SU-DHL-6 (cell line): ENCODE results near the gene CASK.

Experiments
- H2AFZ ChIP-seq: fragments of 200-600 bp; sonication (generic); 2 replicates; pipeline ENCODE4 v1.6.1; 2014; ENCODE audit warnings: low read depth, mild to moderate bottlenecking, moderate library complexity, mixed read lengths, antibody characterized with exemption, low read length; ENCODE audit not compliant: severe bottlenecking
- H3F3A ChIP-seq: fragments of 200-600 bp; shearing (Covaris generic); 2 replicates; pipeline ENCODE4 v1.6.0; 2016; ENCODE audit warnings: antibody characterized with exemption, mild to moderate bottlenecking; ENCODE audit not compliant: insufficient read depth
- H3K27ac ChIP-seq: fragments of 200-600 bp; sonication (generic); 2 replicates; pipeline ENCODE4 v1.5.1; 2016; ENCODE audit warnings: low read depth, mild to moderate bottlenecking, low read length, moderate library complexity, mixed read lengths
- H3K27me3 ChIP-seq: fragments of 200-600 bp; sonication (generic), shearing (Covaris generic); 2 replicates; pipeline ENCODE4 v1.6.0; 2014; ENCODE audit warnings: mild to moderate bottlenecking, low read length
- H3K36me3 ChIP-seq: fragments of 200-600 bp; sonication (generic); 2 replicates; pipeline ENCODE4 v1.6.1; 2014; ENCODE audit warnings: mild to moderate bottlenecking, low read length, mixed read lengths
- H3K4me2 ChIP-seq: fragments of 300-600, 200-600 bp; shearing (Covaris generic), sonication (generic); 2 replicates; pipeline ENCODE4 v1.6.0; 2014; ENCODE audit warnings: low read length, low read depth, mild to moderate bottlenecking; ENCODE audit not compliant: poor library complexity, severe bottlenecking
- H3K4me3 ChIP-seq: fragments of 200-600 bp; sonication (generic); 2 replicates; pipeline ENCODE4 v1.5.1; 2014; ENCODE audit warnings: antibody characterized with exemption, low read length, mild to moderate bottlenecking, mixed read lengths; ENCODE audit not compliant: insufficient read depth, poor library complexity, severe bottlenecking
- H3K79me2 ChIP-seq: fragments of 200-600 bp; sonication (generic); 2 replicates; pipeline ENCODE4 v1.6.1; 2014; ENCODE audit warnings: mild to moderate bottlenecking, low read length, moderate library complexity; ENCODE audit not compliant: insufficient read depth
- H3K9ac ChIP-seq: fragments of 200-600 bp; sonication (generic); 2 replicates; pipeline ENCODE4 v1.7.0; 2014; ENCODE audit warnings: mild to moderate bottlenecking, low read length
- H3K9me2 ChIP-seq: fragments of 200-600 bp; sonication (generic); replicated peaks from 2 replicates; pipeline ENCODE4 v1.6.1; 2014; ENCODE audit warnings: low read length; ENCODE audit not compliant: insufficient read depth
- H3K9me3 ChIP-seq: fragments of 200-600 bp; sonication (generic); 2 replicates; pipeline ENCODE4 v1.6.1; 2014; ENCODE audit warnings: low read length, mixed read lengths; ENCODE audit not compliant: insufficient read depth
- H4K20me1 ChIP-seq: fragments of 200-600 bp; sonication (generic); 2 replicates; pipeline ENCODE4 v1.6.1; 2014; ENCODE audit warnings: low read depth, mild to moderate bottlenecking, antibody characterized with exemption, low read length, moderate library complexity, mixed read lengths
- EZH2phosphoT487 ChIP-seq: fragments of 200-600 bp; sonication (generic), shearing (Covaris generic); conservative IDR thresholded peaks from 2 replicates; pipeline ENCODE4 v1.6.1; 2018; ENCODE audit warnings: mild to moderate bottlenecking, antibody characterized with exemption, low read length, moderate library complexity, mixed read lengths
- TF ChIP-seq, protein P1 (sequence below): fragments of 200-600 bp; sonication (generic); IDR thresholded peaks from one replicate; pipeline ENCODE4 v1.5.1; 2017; ENCODE audit warnings: antibody characterized with exemption, mild to moderate bottlenecking, low read length, moderate library complexity; ENCODE audit not compliant: insufficient read depth, poor library complexity, severe bottlenecking

Gene CASK

DNA sequence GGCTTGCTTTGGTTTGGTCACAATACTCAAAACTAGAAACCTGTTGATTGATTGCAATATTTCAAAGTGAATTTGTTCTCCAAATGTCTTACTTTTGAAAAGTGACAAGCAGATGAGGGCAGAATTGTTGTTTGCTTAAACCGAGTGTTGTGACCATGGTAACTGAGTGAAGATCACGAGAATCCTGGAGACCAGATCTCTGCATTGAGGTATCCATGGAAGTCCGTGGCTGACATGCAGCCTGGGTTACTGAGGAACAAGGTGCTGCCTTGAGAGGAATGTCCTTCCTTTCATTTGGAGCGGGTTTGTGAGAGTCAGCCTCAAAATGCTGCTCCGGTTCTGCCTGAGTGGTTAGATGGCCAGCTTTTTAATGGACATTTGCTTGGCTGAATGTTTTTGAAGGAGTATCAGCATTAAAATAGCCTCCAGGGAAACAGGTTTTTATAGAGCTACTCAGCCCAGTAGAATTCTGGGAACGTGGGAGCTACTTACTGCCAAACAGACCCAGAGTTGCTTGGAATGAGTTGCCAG lies 444.9 kb downstream of the CASK start:
- no peak overlapping the region for H2AFZ ChIP-seq
- TF ChIP-seq, protein P1, sequence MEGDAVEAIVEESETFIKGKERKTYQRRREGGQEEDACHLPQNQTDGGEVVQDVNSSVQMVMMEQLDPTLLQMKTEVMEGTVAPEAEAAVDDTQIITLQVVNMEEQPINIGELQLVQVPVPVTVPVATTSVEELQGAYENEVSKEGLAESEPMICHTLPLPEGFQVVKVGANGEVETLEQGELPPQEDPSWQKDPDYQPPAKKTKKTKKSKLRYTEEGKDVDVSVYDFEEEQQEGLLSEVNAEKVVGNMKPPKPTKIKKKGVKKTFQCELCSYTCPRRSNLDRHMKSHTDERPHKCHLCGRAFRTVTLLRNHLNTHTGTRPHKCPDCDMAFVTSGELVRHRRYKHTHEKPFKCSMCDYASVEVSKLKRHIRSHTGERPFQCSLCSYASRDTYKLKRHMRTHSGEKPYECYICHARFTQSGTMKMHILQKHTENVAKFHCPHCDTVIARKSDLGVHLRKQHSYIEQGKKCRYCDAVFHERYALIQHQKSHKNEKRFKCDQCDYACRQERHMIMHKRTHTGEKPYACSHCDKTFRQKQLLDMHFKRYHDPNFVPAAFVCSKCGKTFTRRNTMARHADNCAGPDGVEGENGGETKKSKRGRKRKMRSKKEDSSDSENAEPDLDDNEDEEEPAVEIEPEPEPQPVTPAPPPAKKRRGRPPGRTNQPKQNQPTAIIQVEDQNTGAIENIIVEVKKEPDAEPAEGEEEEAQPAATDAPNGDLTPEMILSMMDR = no peak
- TF ChIP-seq EZH2phosphoT487 = no peak
- H3K9me3 ChIP-seq = no peaks in the 10 kb centered on the region
- no peaks in the 10 kb centered on the region for H4K20me1 ChIP-seq
- H3F3A ChIP-seq = no peaks in the 10 kb centered on the region
- no peak overlapping the region for H3K9ac ChIP-seq
- no peaks in the 10 kb centered on the region for H3K79me2 ChIP-seq
- no peak overlapping the region for H3K4me3 ChIP-seq
- H3K4me2 ChIP-seq = no peak overlapping the region
- H3K36me3 ChIP-seq = no peaks in the 10 kb centered on the region
- no peaks in the 10 kb centered on the region for H3K9me2 ChIP-seq
- H3K27ac ChIP-seq = no peak overlapping the region
- no peaks in the 10 kb centered on the region for H3K27me3 ChIP-seq

DNA sequence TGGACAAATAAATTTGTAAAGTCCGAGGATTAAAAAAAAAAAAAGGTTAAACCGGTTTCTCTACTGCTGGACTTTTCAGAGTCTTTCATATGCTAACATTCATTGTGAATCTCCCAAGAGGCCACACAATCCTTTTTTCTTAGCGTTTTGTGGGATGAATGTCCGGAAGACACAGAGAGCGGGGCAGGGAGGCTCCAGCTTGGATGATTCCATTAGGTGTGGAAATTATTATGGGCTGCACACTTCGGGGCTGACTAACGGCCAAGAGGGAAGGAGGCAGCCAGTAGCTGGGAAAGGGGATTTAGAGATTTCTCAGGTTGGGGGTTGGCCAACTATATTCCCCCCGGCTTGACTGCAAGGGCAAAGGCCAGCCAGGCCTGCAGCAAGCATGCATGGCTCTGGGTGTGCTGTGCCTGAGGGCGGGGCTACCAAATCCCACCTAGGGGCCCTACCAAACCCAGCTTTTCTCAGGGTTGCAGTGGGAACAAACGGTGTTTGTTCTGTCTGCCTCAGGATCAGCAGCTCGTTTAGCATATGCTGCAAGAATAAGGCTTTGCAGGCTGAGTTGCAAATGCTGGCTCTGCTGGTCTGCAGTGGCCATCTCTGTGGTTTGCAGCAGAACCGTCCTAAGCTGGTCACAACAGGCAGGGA lies 447.6 kb downstream of the CASK start:
- Histone ChIP-seq H3K27ac (no peak overlapping the region), H3K4me3 (no peak overlapping the region)
- no peak for TF ChIP-seq EZH2phosphoT487
- TF ChIP-seq, protein P1 = no peak

DNA sequence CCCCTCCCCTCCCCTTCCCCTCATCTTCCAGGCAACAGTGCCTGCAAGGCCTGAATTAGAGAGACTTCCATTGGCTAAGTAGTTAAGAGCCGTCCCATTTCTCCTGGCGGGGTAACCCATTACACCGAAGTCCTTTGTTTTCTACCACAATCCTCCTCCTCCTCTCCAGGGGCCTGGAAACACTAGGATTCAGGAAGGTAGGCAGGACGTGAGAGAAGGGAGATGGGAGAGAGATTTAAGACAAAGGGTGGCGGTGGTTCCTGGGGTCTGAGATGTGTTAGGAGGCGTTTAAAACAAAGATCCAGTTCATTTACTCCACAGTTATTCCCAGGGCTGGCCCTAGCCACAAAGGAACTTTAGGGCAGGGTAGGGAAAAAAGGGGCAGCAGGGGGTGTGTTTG lies 448.2 kb downstream of the CASK start:
- no peak overlapping the region for H3K27ac ChIP-seq
- H3K4me2 ChIP-seq = no peak overlapping the region
- H4K20me1 ChIP-seq = no peaks in the 10 kb centered on the region
- no peak overlapping the region for H2AFZ ChIP-seq
- H3K79me2 ChIP-seq = no peaks in the 10 kb centered on the region
- no peaks in the 10 kb centered on the region for H3K9me2 ChIP-seq
- H3K9me3 ChIP-seq = no peaks in the 10 kb centered on the region
- TF ChIP-seq, protein P1 = no peak
- TF ChIP-seq EZH2phosphoT487 = no peak
- no peak overlapping the region for H3K9ac ChIP-seq
- no peak overlapping the region for H3K4me3 ChIP-seq
- H3F3A ChIP-seq = no peaks in the 10 kb centered on the region
- no peaks in the 10 kb centered on the region for H3K36me3 ChIP-seq
- no peaks in the 10 kb centered on the region for H3K27me3 ChIP-seq

More for the DNA sequence above, 447.6 kb downstream of the CASK start:
- Histone ChIP-seq H3K9me3 (no peaks in the 10 kb centered on the region), H2AFZ (no peak overlapping the region), H3F3A (no peaks in the 10 kb centered on the region), H3K79me2 (no peaks in the 10 kb centered on the region), H3K4me2 (no peak overlapping the region), H3K36me3 (no peaks in the 10 kb centered on the region), H4K20me1 (no peaks in the 10 kb centered on the region), H3K9ac (no peak overlapping the region), H3K27me3 (no peaks in the 10 kb centered on the region), H3K9me2 (no peaks in the 10 kb centered on the region)
